BE2C (cell line): ENCODE measurements around the gene LAD1.
A peak's percentile ranks its signal among the peaks of the same experiment; 100 is the strongest.

Experiments
- DNase-seq: peaks from one replicate; pipeline ENCODE4 v3.0.0-alpha.2; 2020
- H3K27me3 ChIP-seq: fragments of 250-450 bp; sonication (Bioruptor Pico); 2 replicates; pipeline ENCODE4 v1.5.1; 2020; ENCODE audit warnings: mild to moderate bottlenecking
- H3K36me3 ChIP-seq: fragments of 250-450 bp; sonication (Bioruptor Pico); 2 replicates; pipeline ENCODE4 v1.5.1; 2020; ENCODE audit warnings: mild to moderate bottlenecking
- H3K4me1 ChIP-seq: fragments of 250-450 bp; sonication (Bioruptor Pico); 2 replicates; pipeline ENCODE4 v1.5.1; 2020
- H3K4me3 ChIP-seq: 2 replicates; pipeline ENCODE4 v1.5.1; 2011; ENCODE audit warnings: low read depth, low read length
- H3K9me3 ChIP-seq: fragments of 250-450 bp; sonication (Bioruptor Pico); 2 replicates; pipeline ENCODE4 v1.5.1; 2020
- TF ChIP-seq, protein P1 (sequence below): IDR thresholded peaks from 2 replicates; pipeline ENCODE4 v1.5.1; 2012; ENCODE audit warnings: mild to moderate bottlenecking, low read depth, low read length

The LAD1 gene

DNA sequence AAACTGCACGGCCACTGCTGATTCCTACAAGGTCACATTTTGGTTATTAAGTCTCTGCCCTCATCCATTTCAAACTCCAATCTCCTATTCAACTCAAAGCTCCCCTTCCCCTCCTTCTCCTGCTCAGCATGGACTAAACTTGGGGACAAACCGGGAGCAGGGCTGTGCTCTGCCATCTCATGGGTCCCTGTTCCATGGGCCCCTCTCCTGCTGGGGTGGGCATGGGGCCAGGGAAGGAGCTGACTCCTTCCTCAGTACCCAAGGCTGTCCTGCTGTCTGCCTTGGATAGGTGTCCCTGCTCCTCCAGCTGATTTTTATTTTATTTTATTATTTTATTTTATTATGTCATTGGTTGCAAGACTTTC, 48.8 kb downstream of the LAD1 start:
- TF ChIP-seq, protein P1, sequence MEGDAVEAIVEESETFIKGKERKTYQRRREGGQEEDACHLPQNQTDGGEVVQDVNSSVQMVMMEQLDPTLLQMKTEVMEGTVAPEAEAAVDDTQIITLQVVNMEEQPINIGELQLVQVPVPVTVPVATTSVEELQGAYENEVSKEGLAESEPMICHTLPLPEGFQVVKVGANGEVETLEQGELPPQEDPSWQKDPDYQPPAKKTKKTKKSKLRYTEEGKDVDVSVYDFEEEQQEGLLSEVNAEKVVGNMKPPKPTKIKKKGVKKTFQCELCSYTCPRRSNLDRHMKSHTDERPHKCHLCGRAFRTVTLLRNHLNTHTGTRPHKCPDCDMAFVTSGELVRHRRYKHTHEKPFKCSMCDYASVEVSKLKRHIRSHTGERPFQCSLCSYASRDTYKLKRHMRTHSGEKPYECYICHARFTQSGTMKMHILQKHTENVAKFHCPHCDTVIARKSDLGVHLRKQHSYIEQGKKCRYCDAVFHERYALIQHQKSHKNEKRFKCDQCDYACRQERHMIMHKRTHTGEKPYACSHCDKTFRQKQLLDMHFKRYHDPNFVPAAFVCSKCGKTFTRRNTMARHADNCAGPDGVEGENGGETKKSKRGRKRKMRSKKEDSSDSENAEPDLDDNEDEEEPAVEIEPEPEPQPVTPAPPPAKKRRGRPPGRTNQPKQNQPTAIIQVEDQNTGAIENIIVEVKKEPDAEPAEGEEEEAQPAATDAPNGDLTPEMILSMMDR = no peak
- Histone ChIP-seq H3K4me3 (no peak overlapping the region), H3K9me3 (no peaks in the 10 kb centered on the region), H3K27me3 (no peaks in the 10 kb centered on the region), H3K36me3 (no peaks in the 10 kb centered on the region), H3K4me1 (no peaks in the 10 kb centered on the region)
- no peak for DNase-seq

DNA sequence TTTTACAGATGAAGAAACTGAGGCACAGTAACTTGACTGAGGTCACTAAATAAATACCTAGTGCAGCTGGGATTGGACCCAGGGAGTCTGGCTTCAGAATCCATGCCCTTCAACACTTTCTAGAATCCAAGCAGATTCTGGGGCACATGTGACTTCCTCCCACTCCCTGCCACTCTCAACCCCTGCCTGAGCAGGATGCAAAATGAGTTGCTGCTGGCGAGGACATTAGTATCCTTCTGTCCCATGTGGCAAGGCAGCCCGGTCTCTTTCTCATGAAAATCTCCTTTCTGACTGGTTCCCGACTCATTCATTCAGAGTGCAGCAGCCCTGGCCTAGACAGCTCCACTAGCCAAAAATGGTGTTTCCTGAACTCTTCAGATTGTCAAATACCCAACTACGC, 50.0 kb downstream of the LAD1 start:
- Histone ChIP-seq H3K27me3 (no peaks in the 10 kb centered on the region), H3K4me1 (no peaks in the 10 kb centered on the region), H3K9me3 (no peaks in the 10 kb centered on the region), H3K36me3 (no peaks in the 10 kb centered on the region), H3K4me3 (no peak overlapping the region)
- DNase-seq = no peak
- TF ChIP-seq, protein P1 = no peak

DNA sequence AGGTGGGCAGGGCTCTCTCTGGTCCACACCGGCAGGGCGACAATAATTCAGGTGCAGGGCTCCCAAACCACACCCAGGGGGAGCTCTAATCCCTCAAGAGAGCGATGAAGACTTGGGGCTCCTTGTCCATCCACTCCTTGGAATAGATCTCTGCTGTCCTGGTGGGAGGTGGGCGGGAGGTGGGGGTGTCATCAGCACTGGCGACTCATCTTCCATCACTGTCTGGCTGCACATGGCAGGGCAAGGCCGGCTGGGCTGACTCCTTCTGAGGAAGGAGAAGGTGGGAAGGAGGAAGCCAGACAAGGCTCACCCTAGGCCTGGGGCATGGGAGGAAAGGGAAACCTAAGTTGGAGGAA, 50.9 kb downstream of the LAD1 start:
- Histone ChIP-seq H3K27me3 (no peaks in the 10 kb centered on the region), H3K9me3 (no peaks in the 10 kb centered on the region), H3K4me3 (no peak overlapping the region), H3K36me3 (no peaks in the 10 kb centered on the region), H3K4me1 (no peaks in the 10 kb centered on the region)
- DNase-seq = peak; percentile 61
- TF ChIP-seq, protein P1 = peak; percentile 79

DNA sequence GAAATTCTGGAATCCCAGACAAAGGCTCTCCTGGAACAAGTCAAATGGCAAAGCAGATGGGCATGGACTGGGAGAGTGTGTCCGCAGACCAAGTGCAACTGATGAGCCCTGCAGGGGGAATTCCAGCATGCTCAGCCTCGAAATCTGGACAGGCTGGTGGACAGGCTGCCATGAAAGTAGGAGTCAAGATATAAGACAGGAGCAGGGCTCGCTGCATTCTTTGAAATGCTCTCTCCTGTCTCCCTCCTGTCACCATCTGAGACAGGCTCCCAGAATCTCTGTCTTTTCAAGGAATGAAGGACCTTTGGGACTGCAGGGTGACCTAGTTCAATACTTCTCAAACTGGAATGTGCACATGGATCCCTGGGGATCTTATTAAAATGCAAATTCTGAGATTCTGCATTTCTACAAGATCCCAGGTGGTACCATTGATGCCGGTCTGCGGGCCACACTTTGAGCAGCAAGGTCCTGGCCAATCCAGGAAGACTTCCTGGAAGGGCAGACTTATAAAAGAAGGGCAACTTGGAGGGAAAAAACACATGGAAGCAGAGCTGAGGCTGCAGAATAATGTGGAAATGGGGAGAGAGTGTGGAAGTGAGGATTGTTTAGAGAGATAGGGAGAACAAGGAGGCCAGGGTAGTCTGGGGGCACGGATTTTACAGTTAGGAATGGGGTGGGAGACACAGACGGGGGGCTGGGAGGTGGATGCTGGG, 51.5 kb downstream of the LAD1 start:
- Histone ChIP-seq H3K9me3 (no peaks in the 10 kb centered on the region), H3K4me3 (no peak overlapping the region), H3K4me1 (no peaks in the 10 kb centered on the region), H3K27me3 (no peaks in the 10 kb centered on the region), H3K36me3 (no peaks in the 10 kb centered on the region)
- TF ChIP-seq, protein P1 = no peak
- no peak for DNase-seq

DNA sequence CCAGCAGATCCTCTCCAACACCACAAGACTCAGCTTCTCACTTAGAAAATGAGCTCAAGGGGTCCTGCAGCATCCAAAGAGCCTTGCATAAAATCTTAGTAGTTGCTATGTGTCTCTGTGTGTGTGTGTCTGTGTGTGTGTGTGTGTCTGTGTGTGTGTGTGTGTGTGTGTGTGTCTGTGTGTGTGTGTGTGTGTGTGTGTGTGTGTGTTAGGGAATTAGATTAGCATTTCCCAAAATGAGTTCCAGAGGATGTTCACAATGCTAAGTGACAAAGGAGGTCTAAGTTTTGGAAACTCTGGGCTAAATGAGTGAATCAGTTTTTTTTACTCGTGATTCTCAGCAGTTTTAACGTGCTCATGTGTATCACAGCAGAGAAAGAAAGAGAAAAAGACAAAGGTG, 52.1 kb downstream of the LAD1 start:
- Histone ChIP-seq H3K36me3 (no peaks in the 10 kb centered on the region), H3K9me3 (no peaks in the 10 kb centered on the region), H3K27me3 (no peaks in the 10 kb centered on the region), H3K4me1 (no peaks in the 10 kb centered on the region), H3K4me3 (no peak overlapping the region)
- TF ChIP-seq, protein P1 = no peak
- no peak for DNase-seq

DNA sequence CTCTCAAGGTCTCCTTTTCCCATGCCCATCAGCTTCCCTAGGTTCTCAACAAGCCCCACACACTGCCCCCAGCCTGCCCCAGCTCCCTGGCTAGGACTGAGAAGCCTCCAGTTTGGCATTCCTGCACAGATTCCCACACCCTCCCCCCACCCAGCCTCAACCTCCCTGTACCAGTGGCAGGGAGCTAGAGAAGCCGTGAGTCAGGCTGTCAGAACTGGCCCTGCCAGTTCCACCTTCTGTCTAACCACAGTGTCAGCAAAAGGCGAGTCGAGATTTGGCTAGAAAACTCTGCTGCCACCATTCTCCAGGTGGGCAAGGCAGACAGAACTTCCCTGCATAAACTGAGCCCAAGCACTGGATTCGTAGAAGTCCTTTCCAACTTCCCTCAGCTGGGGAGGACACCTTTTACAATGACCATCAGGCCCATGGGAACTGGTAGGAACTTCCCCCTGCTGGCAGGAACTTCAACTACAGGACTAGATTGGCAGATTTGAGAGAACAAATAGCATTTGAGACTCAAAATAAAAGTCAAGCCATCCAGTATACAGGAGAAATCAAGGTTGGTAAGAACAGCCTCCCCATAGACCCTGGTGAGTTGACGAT, 52.7 kb downstream of the LAD1 start:
- no peaks in the 10 kb centered on the region for H3K9me3 ChIP-seq
- H3K4me3 ChIP-seq = no peak overlapping the region
- TF ChIP-seq, protein P1 = peak; percentile 79
- no peaks in the 10 kb centered on the region for H3K36me3 ChIP-seq
- H3K27me3 ChIP-seq = no peaks in the 10 kb centered on the region
- peak; percentile 60 for DNase-seq
- H3K4me1 ChIP-seq = no peaks in the 10 kb centered on the region
